Stimulated activated CD4-positive, alpha-beta T cell treated with anti-CD3 and anti-CD28 coated beads, Interleukin-15, amount 100 ng/mL, for 1 hour (primary cell): Measurements from ENCODE around the gene GNAT3.

ENCODE experiments used
- DNase-seq, 2 donors: peaks; one replicate each; pipeline ENCODE4 v3.0.0-alpha.2; 2020; ENCODE audit warnings: low read depth in 1 of 2, low spot score in 1 of 2

The GNAT3 gene

GRCh38 chr7:80466636-80467035 lies 45.2 kb downstream of the GNAT3 start:
- DNase-seq = no peak

GRCh38 chr7:80464211-80464610 lies 47.7 kb downstream of the GNAT3 start:
- DNase-seq = no peak

GRCh38 chr7:80463272-80463920 lies 48.5 kb downstream of the GNAT3 start:
- DNase-seq = no peak

DNA sequence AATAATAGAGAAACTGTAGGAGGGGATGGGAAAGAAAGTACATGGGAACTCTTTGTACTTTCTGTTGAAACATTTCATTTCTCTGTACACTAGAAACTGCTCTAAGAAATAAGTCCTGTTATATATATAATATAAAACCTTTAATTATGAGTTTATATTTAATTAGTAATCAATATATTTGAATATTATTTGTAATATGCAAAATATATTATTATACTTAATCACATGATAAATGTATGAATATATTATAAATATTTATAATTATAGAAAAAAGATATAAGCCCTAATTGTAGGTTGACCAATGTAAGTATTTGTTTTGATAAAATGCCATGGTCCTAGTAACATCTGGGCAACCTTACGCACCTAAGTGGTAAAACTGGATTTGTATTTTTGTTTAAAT lies 51.0 kb downstream of the GNAT3 start:
- DNase-seq = no peak

DNA sequence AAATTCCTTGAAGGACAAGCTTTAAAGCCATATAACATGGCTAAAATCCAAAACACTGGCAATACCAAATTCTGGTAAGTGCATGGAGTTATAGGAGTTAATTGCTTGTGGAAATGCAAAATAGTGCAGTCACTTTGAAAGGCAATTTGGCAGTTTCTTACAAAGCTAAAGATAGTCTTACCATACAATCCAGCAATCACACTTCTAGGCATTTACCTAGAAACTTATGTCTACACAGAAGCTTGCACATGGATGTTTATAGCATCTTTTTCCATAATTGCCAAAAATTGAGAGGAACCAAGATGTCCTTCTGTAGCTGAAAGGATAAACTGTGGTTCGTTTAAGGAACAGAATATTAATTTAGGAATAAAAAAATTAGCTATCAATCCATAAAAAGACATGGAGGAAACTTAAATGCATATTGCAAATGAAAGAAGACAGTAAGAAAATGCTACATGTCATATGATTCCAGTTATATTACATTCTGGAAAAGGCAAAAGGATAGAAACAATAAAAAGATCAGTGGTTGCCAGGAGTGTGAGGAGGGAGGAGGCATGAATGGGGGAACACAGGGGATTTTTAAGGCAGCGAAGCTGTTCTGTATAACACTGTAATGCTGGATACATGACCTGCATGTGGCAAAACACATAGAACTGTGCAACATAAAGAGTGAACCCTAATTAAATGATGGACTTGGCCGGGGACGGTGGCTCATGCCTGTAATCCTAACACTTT lies 51.9 kb downstream of the GNAT3 start:
- DNase-seq = no peak

DNA sequence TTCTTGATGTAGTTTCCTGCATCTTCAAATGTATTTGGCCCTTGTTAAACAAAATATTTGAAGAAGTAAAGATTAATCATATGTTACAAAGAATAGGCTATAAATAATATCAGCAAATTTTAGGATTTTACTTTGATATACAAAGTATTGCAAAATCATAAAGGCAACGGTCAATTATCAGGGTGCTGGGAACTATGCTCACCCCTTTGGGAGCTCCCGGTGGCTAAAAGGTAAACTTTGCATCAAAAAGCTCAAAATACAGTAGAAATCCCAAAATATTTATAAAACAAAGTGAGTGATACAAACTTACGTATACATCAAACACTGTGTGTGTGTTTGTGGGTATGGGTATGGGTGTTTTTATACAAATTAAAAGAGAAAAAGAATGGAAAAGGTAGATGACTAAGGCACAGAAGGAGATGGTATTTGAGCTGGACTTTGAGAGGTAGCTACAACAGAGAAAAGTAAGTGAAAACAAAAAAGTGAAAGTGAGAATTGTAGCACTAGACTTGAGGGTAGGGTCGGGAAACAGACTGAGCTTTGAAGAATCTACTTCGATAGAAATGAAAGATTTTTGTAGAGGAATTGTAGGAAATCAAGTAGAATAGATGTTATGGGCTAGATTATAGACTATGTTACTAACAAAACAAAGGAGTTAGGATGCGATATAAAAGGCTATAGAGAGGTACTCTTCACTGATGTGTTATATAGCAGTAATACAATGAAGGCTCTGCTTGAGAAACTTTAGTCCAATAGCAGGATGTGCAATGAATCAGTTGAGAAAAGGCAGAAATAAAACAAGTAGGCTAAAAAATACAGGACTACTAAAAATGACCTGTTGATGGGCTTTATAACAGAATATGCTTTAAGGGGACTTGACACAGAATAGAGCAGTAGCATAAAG lies 52.8 kb downstream of the GNAT3 start:
- no peak for DNase-seq

DNA sequence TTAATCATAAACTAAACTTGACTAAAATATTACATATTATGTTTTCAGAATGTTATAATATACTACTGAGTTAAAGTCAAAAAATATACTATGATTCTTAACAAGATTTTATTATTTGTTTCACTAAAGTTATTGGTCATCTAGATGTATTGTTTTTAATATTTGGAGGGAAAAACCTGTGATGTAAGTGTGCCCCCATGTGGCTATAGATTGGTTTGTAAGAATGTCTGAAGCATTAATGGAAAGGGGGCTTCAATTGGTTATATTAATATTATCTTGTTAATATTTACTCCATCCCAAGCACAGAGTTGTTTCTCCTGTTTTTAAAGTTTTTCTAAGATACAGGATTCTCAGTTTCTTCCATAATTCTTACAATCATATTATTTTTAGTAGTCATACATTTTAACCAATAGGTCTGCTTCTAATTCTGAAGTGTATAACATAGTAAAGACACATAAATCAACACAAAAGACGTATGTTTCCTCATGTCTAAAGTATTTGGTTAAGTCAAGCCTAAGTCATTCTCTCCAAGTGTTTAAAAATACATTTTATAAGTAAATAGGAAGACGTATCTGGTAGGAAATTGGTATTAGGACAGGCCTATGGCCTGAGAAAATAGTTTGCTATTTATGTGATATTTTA lies 58.0 kb downstream of the GNAT3 start:
- no peak for DNase-seq

DNA sequence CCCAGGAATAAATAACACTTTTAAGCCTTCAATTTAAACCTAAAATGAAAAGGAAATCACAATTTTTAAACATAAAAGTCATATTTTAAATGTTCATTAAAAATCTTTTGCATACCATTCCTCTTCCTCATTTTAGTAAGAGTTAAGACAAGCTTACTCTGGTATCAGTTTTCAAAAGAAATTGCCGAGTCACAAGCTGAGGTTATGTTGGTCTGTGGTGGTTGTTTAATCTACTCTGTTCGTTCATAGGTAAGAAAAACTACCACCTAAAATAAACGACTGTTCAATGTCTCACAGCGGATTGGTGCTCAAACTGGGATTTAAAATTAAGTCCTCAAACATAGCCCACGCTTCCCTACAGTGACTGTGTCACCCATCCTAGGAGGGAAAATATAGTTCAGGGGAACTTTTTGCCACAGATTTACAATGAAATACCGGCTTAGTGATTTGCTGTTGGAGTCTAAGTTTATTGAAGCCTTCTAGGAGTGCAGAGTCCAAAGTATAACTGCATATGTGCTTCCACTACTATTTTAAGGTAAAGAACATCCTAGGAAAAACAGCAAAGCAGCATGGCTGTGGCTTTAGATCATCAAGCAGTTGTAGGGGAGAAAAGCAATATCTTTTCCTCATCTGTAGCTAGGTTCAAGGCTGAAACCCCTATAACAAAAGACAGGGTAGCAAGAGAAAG lies 61.1 kb downstream of the GNAT3 start:
- DNase-seq = no peak

- no peak for DNase-seq
These were observed 62.0 kb downstream of the GNAT3 start for GRCh38 chr7:80449836-80450235.

DNA sequence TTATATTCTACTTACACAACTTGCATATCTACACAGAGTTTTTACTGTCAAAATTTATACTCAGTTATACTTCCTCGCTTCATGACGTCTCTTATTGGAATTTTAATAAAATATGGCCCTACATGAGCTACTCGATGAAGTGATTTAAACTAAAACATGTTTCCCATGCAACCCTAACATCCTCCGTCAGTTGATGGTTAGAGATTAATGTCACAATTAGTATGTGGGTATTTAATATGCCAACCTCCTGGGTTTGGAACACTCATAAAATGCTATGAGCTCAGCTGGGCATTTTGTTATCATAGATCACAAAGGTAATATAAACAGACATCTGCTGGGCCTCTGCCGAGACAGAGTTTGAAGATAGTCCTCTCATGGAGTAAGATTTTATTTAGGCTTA lies 66.5 kb downstream of the GNAT3 start:
- DNase-seq = no peak

DNA sequence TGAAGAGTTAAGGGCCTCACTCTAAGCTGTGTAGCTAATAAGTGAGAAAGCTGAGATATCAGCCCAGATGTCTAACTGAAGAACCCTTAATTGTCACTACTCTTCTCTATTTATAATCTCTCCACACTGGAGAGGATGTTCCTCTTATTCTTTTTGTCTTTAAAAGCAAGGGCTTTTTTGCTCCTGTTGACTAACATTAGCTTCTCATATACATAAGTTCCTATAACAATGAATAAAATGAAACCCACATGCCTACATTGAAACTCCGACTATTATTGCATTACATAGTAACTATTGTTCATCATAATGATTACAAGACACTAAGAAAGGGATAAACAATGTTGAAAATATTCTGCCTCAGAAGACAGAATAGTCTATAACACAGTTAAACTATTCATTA lies 67.1 kb downstream of the GNAT3 start:
- no peak for DNase-seq

DNA sequence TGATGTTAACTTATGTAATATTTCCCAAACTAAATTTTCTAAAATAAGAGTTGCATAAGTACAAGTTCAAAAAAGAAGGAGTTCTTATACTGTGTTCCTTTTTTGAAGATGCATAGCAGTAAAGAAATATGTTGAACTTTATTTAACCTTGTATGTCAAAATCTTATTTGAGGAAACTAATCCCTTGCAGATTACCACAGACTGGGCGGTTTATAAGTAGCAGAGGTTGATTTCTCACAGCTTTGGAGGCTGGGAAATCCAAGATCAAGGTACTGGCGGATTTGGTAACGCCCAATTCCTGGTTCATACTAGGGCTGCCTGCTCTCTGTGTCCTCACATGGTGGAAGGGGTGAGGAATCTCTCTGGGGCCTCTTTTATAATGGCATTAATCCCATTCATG lies 68.5 kb downstream of the GNAT3 start:
- no peak for DNase-seq

GRCh38 chr7:80440883-80441282 lies 71.0 kb downstream of the GNAT3 start:
- DNase-seq = no peak

DNA sequence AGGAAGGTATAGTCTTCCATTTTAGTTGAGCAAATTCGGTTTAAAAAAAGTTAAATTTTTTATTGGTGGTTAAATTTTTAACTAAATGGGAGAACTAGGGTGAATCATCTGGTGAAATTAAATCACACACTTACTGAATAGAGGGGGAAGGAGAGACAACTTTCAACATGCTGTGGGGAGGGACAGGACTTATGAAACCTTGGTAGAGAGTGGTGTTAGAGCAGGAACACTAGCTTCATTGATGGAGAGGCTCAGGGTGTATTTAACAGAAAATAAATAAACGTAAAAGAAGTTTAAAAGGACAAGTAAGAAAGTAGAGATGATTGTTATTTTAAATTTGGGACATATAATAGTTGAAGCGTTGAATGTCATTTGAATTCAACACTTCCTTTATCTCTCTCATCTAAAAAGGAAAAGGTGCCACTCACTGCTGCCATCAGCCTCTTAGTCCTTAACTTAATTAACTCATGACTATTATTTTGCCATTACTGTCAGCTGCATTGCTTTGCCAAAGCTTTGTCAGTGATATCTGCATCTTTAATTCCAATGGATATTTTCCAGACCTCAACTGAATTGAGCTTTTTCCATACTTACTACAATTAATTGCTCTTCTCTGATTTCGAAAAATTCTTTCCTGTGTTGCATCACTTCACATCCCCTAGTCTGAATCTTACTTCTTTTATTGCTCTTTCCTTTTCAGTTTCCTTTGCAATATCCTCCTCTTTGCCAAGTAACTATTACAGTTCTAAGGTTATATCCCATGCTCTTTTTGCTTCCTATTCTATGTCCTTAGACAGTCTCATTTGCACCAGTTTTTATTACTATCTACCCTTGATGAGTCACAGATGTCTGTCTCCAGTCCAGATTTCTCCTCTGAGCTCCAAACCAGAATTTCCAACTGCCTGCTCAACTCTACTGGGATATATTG lies 71.7 kb downstream of the GNAT3 start:
- DNase-seq = no peak

GRCh38 chr7:80435521-80435920 lies 76.3 kb downstream of the GNAT3 start:
- no peak for DNase-seq

DNA sequence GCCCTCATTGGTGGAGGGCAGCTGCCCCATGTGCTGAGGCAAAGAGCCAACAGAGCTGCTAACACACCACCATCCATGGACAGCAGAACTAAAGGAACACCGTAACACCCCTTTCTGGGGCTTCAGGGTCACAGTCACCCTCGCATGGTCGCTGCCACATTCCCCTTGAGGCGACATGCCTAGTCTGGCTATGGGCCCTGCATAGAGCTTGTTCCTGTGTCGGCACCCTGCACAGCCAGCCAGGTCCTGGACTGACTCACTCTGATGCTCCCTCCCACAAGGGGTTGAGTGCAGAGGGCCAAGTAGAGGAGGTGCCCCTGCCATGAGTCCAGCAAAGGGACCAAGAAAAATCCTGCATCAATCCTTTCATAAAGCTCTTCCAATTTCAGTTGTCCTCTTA lies 77.8 kb downstream of the GNAT3 start:
- DNase-seq = no peak

- no peak for DNase-seq
These were observed 79.7 kb downstream of the GNAT3 start for GRCh38 chr7:80432166-80432565.

DNA sequence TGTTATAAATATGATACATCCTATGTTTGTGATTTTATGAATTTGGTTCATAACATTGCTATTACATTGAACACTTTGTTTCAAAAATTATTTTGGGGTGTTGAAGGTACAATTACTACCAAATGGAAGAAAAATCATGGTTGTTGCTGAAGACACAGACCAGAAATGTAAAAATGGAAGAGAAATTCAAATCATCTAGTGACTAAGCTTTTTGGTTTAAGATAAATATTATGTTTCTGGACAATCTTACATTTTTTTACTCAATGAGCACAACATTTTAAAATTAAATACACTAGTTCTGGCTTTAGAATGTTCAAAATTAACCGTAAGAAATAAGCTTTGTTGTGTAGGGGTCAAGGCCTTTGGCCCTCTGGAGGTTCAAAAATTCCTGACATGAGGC lies 82.7 kb downstream of the GNAT3 start:
- no peak for DNase-seq

- no peak for DNase-seq
These were observed 83.5 kb downstream of the GNAT3 start for GRCh38 chr7:80428161-80429054.
